IMR-90 (cell line): ENCODE data around the gene DAPK1.

Experiments used
- BHLHE40 ChIP-seq: fragments of 150-350 bp; IDR thresholded peaks from 2 replicates; pipeline ENCODE4 v1.6.1; 2016; ENCODE audit warnings: mild to moderate bottlenecking, low read depth, low read length
- CEBPB ChIP-seq: IDR thresholded peaks from 2 replicates; pipeline ENCODE4 v1.6.1; 2012; ENCODE audit warnings: low read depth, low read length, improper control_type of control experiment
- CHD1 ChIP-seq: IDR thresholded peaks from 2 replicates; pipeline ENCODE4 v1.6.1; 2012; ENCODE audit warnings: low read depth, low read length, improper control_type of control experiment
- CTCF ChIP-seq: conservative IDR thresholded peaks from 2 replicates; pipeline ENCODE4 v1.5.1; 2012; ENCODE audit warnings: mild to moderate bottlenecking, low read depth, low read length, improper control_type of control experiment
- FOS ChIP-seq: fragments of 150-350 bp; IDR thresholded peaks from 2 replicates; pipeline ENCODE4 v1.6.1; 2016; ENCODE audit warnings: low read depth, low read length
- MAZ ChIP-seq: IDR thresholded peaks from 2 replicates; pipeline ENCODE4 v1.6.1; 2012; ENCODE audit warnings: low read depth, mild to moderate bottlenecking, low read length, improper control_type of control experiment, moderate library complexity, borderline replicate concordance
- MXI1 ChIP-seq: IDR thresholded peaks from 2 replicates; pipeline ENCODE4 v1.6.1; 2012; ENCODE audit warnings: low read depth, mild to moderate bottlenecking, low read length, moderate library complexity, borderline replicate concordance
- POLR2A ChIP-seq: IDR thresholded peaks from 2 replicates; pipeline ENCODE4 v1.6.1; 2012; ENCODE audit warnings: mild to moderate bottlenecking, low read depth, low read length
- RAD21 ChIP-seq: IDR thresholded peaks from 2 replicates; pipeline ENCODE4 v1.6.1; 2012; ENCODE audit warnings: low read length, improper control_type of control experiment
- RFX5 ChIP-seq: IDR thresholded peaks from 2 replicates; pipeline ENCODE4 v1.8.0; 2012; ENCODE audit warnings: low read depth, mild to moderate bottlenecking, low read length, moderate library complexity
- USF2 ChIP-seq: fragments of 150-350 bp; IDR thresholded peaks from 2 replicates; pipeline ENCODE4 v1.6.1; 2017; ENCODE audit warnings: mild to moderate bottlenecking, antibody characterized with exemption, low read length, low read depth

- TF ChIP-seq CTCF, result no peak
- no peak for TF ChIP-seq POLR2A
- no peak for TF ChIP-seq CEBPB
- no peak for TF ChIP-seq FOS
- TF ChIP-seq RAD21, result no peak
- TF ChIP-seq USF2, result no peak
- no peak for TF ChIP-seq RFX5
- no peak for TF ChIP-seq MAZ
- no peak for TF ChIP-seq MXI1
- TF ChIP-seq BHLHE40, result no peak
- TF ChIP-seq CHD1, result no peak
Observed at GRCh38 chr9:87672586-87672985, 174.9 kb downstream of the DAPK1 start.
